MM.1S (cell line): ENCODE results near the gene SNTG2.
"Not testable (repeated sequence)": the region's sequence is repeated elsewhere in the genome, so short reads cannot be mapped to it uniquely, and the experiment has no call there.

ENCODE experiments used
- DNase-seq: peaks from one replicate; pipeline ENCODE4 v3.0.0-alpha.2; 2015
- H2AFZ ChIP-seq: fragments of 300-600 bp; sonication (generic); 2 replicates; pipeline ENCODE4 v1.6.0; 2016; ENCODE audit warnings: antibody characterized with exemption, low read length
- H3F3A ChIP-seq: fragments of 300-600 bp; sonication (generic); 2 replicates; pipeline ENCODE4 v1.6.1; 2016; ENCODE audit warnings: mild to moderate bottlenecking, antibody characterized with exemption, low read length, moderate library complexity, mixed read lengths; ENCODE audit not compliant: insufficient read depth
- H3K27ac ChIP-seq: fragments of 300-600 bp; sonication (generic); 2 replicates; pipeline ENCODE4 v1.5.1; 2016; ENCODE audit warnings: mild to moderate bottlenecking, low read length
- H3K27me3 ChIP-seq: fragments of 300-600 bp; sonication (generic); replicated peaks from 2 replicates; pipeline ENCODE4 v1.6.0; 2016; ENCODE audit warnings: low read length; ENCODE audit not compliant: insufficient read depth
- H3K36me3 ChIP-seq: fragments of 300-600 bp; sonication (generic); replicated peaks from 2 replicates; pipeline ENCODE4 v1.6.1; 2016; ENCODE audit warnings: mild to moderate bottlenecking, low read length, mixed read lengths; ENCODE audit not compliant: insufficient read depth
- H3K4me1 ChIP-seq: fragments of 300-600 bp; sonication (generic); 2 replicates; pipeline ENCODE4 v1.6.1; 2016; ENCODE audit warnings: low read length, mixed read lengths
- H3K4me2 ChIP-seq: fragments of 300-600 bp; sonication (generic); 2 replicates; pipeline ENCODE4 v1.6.0; 2016; ENCODE audit warnings: low read depth, low read length
- H3K4me3 ChIP-seq: fragments of 300-600 bp; sonication (generic); 2 replicates; pipeline ENCODE4 v1.5.1; 2016; ENCODE audit warnings: low read length, mixed read lengths
- H3K79me2 ChIP-seq: fragments of 300-600 bp; sonication (generic); 2 replicates; pipeline ENCODE4 v1.6.1; 2016; ENCODE audit warnings: mixed run types, low read length, mixed read lengths
- H3K9ac ChIP-seq: fragments of 300-600 bp; sonication (generic); 2 replicates; pipeline ENCODE4 v1.6.1; 2016; ENCODE audit warnings: low read length, mixed read lengths
- H3K9me2 ChIP-seq: fragments of 300-600 bp; sonication (generic); replicated peaks from 2 replicates; pipeline ENCODE4 v1.6.1; 2016; ENCODE audit warnings: mild to moderate bottlenecking, low read length, mixed read lengths; ENCODE audit not compliant: insufficient read depth
- H3K9me3 ChIP-seq: fragments of 300-600 bp; sonication (generic); replicated peaks from 2 replicates; pipeline ENCODE4 v1.6.1; 2016; ENCODE audit warnings: mild to moderate bottlenecking, low read length, mixed read lengths; ENCODE audit not compliant: insufficient read depth
- H4K20me1 ChIP-seq: fragments of 300-600 bp; sonication (generic); 2 replicates; pipeline ENCODE4 v1.6.1; 2016; ENCODE audit warnings: mild to moderate bottlenecking, low read length, moderate library complexity, mixed read lengths; ENCODE audit not compliant: insufficient read depth
- CTCF ChIP-seq: fragments of 300-600 bp; sonication (generic); IDR thresholded peaks from 2 replicates; pipeline ENCODE4 v1.5.1; 2016; ENCODE audit warnings: antibody characterized with exemption, low read length, mixed read lengths
- EZH2 ChIP-seq: fragments of 300-600 bp; sonication (generic); optimal IDR thresholded peaks from 2 replicates; pipeline ENCODE3; 2017; ENCODE audit warnings: low read depth, mild to moderate bottlenecking, antibody characterized with exemption, low read length, mixed read lengths
- EZH2phosphoT487 ChIP-seq: fragments of 300-600 bp; sonication (generic); IDR thresholded peaks from 2 replicates; pipeline ENCODE4 v1.6.1; 2018; ENCODE audit warnings: antibody characterized with exemption, low read length

Gene SNTG2

GRCh38 chr2:1088192-1088860, 137.7 kb downstream of the SNTG2 start:
- Histone ChIP-seq H3F3A (no peaks in the 10 kb centered on the region), H2AFZ (no peak overlapping the region), H3K9ac (no peak overlapping the region), H3K4me2 (no peak overlapping the region), H3K36me3 (no peaks in the 10 kb centered on the region), H3K4me3 (no peak overlapping the region), H4K20me1 (no peaks in the 10 kb centered on the region), H3K79me2 (no peaks in the 10 kb centered on the region), H3K27ac (no peak overlapping the region), H3K9me2 (no peaks in the 10 kb centered on the region), H3K27me3 (no peaks in the 10 kb centered on the region), H3K9me3 (no peaks in the 10 kb centered on the region), H3K4me1 (no peaks in the 10 kb centered on the region)
- no peak for DNase-seq
- TF ChIP-seq EZH2phosphoT487 (no peak), EZH2 (no peak), CTCF (no peak)

- no peak overlapping the region for H2AFZ ChIP-seq
- H3K4me1 ChIP-seq, result no peaks in the 10 kb centered on the region
- H3K9me3 ChIP-seq, result no peaks in the 10 kb centered on the region
- no peaks in the 10 kb centered on the region for H3F3A ChIP-seq
- no peak for TF ChIP-seq EZH2phosphoT487
- no peak for TF ChIP-seq EZH2
- TF ChIP-seq CTCF, result no peak
- no peaks in the 10 kb centered on the region for H3K36me3 ChIP-seq
- H3K27me3 ChIP-seq, result no peaks in the 10 kb centered on the region
- no peaks in the 10 kb centered on the region for H4K20me1 ChIP-seq
- no peak overlapping the region for H3K4me3 ChIP-seq
- H3K79me2 ChIP-seq, result no peaks in the 10 kb centered on the region
- H3K4me2 ChIP-seq, result no peak overlapping the region
- H3K9ac ChIP-seq, result no peak overlapping the region
- DNase-seq, result no peak
- no peak overlapping the region for H3K27ac ChIP-seq
- no peaks in the 10 kb centered on the region for H3K9me2 ChIP-seq
Measured at GRCh38 chr2:1088940-1089339, 138.3 kb downstream of the SNTG2 start.

GRCh38 chr2:1091895-1092585, 141.4 kb downstream of the SNTG2 start:
- TF ChIP-seq CTCF, result no peak
- Histone ChIP-seq H3F3A (no peaks in the 10 kb centered on the region), H2AFZ (no peak overlapping the region), H3K4me1 (no peaks in the 10 kb centered on the region), H3K9me3 (no peaks in the 10 kb centered on the region), H3K79me2 (no peaks in the 10 kb centered on the region), H3K36me3 (no peaks in the 10 kb centered on the region), H3K9ac (no peak overlapping the region), H3K27ac (no peak overlapping the region), H4K20me1 (no peaks in the 10 kb centered on the region), H3K4me3 (no peak overlapping the region), H3K9me2 (no peaks in the 10 kb centered on the region), H3K4me2 (no peak overlapping the region), H3K27me3 (no peaks in the 10 kb centered on the region)
- DNase-seq, result no peak

- H3K36me3 ChIP-seq, H3K79me2 ChIP-seq, H3K27me3 ChIP-seq, H3K27ac ChIP-seq, H3F3A ChIP-seq, H3K9me2 ChIP-seq, H4K20me1 ChIP-seq, H3K9me3 ChIP-seq, DNase-seq, H3K4me1 ChIP-seq, H3K4me2 ChIP-seq, H3K4me3 ChIP-seq, H2AFZ ChIP-seq, H3K9ac ChIP-seq: not testable (repeated sequence)
Measured at GRCh38 chr2:1093668-1094067, 143.0 kb downstream of the SNTG2 start.
